ENCODE data around the gene FOXD1.
"Not testable (repeated sequence)": the region's sequence is repeated elsewhere in the genome, so short reads cannot be mapped to it uniquely, and the experiment has no call there.

FOXD1 gene

GRCh38 chr5:73420666-73421065 lies 27.9 kb downstream of the FOXD1 start:
- Histone ChIP-seq H3K4me3 (no peak overlapping the region), H3K27ac (no peak overlapping the region)

DNA sequence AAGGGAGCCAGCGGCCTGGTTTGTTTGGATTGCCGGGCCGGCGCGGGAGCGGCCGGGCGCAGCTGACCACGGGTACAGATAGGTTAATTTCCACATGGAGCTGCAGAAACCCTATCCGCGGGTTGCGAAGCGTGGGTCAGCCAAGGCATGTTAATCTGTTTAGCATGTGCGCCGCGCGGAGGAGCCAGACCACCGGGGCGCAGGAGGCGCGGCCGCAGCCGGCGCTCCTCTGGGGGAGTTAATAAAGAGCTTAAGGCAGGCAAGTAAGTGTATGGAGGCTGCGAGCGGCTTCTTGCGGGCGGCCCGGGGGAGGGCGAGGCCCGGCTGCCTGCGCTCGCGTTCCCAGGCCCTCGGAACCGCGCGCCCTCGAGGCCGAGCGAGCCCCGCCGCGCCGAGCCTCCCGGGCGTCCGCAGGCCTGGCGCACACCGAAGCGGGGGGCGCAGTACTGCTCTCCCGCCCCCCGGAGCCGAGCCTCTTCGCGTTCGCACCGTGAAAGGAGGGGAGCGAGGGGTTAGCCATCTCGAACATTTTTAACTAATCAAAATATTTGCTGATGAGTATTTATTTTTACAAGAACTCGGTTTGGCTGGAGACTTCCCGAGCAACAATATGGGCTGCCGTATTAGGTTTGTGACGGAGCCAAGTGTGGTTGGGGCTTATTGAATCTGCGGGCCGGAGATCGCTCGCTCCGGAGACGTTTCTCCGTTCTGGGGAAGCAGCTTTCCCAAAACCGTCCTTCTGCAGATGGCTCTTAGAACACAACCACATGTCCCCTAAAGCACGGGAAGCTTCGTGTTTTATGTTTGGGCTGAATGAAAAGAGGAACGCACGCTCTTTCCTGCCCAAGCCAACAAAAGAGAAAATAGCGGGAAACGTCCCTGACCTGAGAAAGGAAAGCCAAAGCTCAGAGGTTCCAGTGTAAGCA lies 28.8 kb downstream of the FOXD1 start:
- Histone ChIP-seq H3K4me3 (peak overlapping the region in 4 of 7 experiments; percentile 2 to 33 (median 20)), H3K27ac (peak overlapping the region in 3 of 21 experiments; percentile 3 to 30 (median 10))

GRCh38 chr5:73419117-73419464 lies 29.5 kb downstream of the FOXD1 start:
- no peak overlapping the region for H3K4me3 ChIP-seq
- H3K27ac ChIP-seq: peak overlapping the region in 1 of 21 experiments; percentile 3

- Histone ChIP-seq H3K27ac (no peak overlapping the region), H3K4me3 (no peak overlapping the region)
These were observed 30.3 kb downstream of the FOXD1 start for GRCh38 chr5:73418244-73418691.

DNA sequence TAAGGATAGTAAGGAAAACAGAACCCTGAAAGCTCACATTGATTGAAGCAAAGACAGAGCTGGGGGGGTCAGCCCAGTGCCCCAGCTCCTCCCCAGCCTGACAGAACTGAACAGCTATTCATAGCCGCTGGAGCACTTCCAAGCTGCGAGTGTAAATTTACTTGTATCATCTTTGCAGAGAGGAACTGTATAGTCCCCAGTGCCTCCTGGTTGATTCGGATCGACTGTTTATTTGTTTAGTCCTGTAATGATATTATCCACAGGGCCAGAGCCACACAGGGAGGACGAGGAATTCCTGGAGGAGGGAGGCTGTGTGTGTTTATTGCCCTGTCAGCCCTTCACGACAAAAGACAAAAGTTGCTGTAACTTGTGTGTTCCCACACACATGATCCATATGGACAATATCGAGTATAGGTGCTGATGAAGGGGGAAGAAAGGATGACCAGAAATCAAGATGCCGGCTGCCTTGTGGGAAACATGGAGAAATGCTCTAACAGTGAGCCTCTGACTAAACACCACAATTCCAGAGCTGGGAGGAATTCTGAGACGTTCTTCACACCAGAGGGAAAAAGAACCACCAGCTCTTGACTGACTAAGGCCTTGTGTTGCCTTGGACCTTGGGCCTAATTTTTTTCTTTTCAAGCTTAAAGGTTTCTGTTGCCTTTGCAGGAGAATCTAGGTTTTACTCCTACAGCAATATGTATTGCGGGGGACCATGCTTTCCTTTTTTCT lies 31.1 kb downstream of the FOXD1 start:
- Histone ChIP-seq H3K27ac (no peak overlapping the region), H3K4me3 (no peak overlapping the region)

- no peak overlapping the region for H3K4me3 ChIP-seq
- no peak overlapping the region for H3K27ac ChIP-seq
These were observed 33.0 kb downstream of the FOXD1 start for GRCh38 chr5:73415617-73416016.

GRCh38 chr5:73415171-73415570 lies 33.4 kb downstream of the FOXD1 start:
- H3K27ac ChIP-seq: no peak overlapping the region
- no peak overlapping the region for H3K4me3 ChIP-seq

DNA sequence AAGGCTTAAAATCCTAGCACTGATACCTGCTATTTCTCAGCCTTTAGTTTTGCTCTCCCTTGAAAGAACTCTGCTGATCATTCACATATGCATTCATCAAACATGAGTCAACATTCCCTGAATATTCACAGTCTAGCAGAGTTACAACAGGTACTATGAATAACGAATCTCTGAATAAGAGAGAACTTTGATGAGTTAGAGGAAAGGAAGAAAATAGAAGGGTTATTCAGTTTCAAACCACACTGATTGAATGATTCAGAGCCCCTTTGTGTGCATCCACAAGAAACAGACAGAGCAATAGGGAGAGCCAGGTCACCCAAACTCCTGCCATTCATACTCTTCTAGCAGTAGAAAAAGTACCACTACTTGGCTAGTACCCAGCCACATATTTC lies 36.0 kb downstream of the FOXD1 start:
- Histone ChIP-seq H3K27ac (no peak overlapping the region), H3K4me3 (no peak overlapping the region)

DNA sequence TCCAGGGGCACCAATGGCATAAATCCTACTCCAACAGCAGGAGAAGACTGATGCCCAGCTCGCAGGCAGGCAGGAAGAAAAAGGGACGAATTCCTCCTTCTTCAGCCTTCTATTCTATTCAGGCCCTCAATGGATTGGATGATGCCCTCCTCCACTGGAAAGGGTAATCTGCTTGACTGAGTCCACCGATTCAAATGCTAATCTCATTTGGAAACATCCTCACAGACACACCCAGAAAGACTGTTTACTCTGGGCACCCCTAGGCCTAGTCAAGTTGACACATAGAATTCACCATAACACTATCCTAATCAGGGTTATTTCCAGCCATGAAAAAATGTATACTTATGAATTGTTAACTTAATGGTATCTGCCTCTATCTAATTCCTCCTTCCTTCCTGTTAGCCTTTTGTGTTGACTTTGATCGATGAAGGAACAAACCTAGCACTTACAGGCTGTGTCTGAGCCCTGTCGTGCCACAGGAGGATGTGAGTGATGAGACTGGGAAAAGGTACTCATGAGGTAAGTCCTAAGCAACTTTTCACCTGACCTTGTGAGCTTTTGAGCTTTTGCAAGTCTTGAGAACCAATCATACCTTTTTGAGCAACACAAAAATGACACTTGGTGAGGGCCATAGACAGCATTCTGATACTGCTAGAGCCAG lies 36.5 kb downstream of the FOXD1 start:
- Histone ChIP-seq H3K4me3 (no peak overlapping the region), H3K27ac (no peak overlapping the region)

GRCh38 chr5:73409927-73410326 lies 38.6 kb downstream of the FOXD1 start:
- not testable (repeated sequence) for H3K27ac ChIP-seq, H3K4me3 ChIP-seq

- Histone ChIP-seq H3K4me3 (no peak overlapping the region), H3K27ac (no peak overlapping the region)
These were observed 42.9 kb downstream of the FOXD1 start for GRCh38 chr5:73405691-73406090.

DNA sequence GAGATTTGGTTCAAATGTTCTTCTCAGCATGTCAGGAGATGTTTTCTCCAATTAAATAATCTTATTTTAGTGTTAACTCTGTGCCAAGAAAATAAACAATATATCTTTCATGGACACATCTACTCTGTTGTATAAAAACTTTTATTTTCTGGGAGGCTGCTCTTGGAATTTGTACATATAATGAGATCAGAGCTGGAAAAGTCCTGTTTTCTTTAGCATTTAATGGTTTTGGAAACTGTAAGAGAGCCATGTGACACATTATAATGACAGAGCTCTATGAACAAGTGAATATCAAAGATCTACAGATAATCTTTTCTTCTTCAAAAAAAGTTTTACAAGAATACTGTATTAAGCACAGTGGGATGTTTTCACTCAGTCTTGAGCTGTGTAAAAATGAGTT lies 48.8 kb downstream of the FOXD1 start:
- H3K4me3 ChIP-seq: no peak overlapping the region
- H3K27ac ChIP-seq: no peak overlapping the region
